Measurements from ENCODE around the gene POMP.

DNA sequence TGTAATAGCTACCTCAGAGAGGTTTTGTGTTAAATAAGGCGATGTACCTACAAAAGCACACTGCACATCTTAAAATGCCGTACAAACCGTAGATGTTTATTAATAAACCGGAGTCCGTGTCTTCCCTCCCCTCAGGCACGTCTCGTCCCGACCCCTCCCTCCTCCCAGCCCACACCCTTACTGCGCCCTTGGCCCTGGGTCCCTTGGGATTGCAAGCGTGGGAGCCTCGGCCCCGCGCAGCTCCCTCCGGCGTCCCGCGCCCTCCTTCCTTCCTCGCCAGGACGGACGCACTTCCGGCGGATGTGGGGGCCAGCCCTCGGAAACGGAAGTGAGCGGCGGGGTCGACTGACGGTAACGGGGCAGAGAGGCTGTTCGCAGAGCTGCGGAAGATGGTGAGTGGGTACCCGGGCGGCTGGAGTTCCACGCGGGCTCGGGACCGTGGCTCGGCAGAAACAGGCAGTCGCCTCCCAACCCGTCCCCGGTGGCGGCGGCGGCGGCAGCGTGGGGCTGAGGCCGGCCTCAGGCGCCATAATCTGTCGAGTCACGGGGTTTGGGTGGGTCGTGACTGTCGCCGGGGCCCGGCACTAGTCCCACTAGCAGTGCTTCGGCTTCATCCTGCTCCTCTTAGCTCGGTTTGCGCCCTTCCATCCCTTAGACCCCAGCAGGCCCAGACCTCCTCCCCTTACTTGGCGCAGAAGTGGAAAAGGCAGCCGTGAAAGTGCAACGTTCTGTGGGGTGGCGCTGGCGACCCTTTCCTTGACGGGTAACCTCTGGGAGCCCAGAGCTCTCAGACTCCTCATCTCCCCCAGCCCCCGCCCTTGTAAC, at the start of gene POMP:
- TF ChIP-seq, protein P1, sequence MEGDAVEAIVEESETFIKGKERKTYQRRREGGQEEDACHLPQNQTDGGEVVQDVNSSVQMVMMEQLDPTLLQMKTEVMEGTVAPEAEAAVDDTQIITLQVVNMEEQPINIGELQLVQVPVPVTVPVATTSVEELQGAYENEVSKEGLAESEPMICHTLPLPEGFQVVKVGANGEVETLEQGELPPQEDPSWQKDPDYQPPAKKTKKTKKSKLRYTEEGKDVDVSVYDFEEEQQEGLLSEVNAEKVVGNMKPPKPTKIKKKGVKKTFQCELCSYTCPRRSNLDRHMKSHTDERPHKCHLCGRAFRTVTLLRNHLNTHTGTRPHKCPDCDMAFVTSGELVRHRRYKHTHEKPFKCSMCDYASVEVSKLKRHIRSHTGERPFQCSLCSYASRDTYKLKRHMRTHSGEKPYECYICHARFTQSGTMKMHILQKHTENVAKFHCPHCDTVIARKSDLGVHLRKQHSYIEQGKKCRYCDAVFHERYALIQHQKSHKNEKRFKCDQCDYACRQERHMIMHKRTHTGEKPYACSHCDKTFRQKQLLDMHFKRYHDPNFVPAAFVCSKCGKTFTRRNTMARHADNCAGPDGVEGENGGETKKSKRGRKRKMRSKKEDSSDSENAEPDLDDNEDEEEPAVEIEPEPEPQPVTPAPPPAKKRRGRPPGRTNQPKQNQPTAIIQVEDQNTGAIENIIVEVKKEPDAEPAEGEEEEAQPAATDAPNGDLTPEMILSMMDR (IDR thresholded peaks at IDR 0.05): no peak
- TF ChIP-seq ZFX (IDR thresholded peaks at IDR 0.05; ENCODE audit: borderline replicate concordance): no peak

Measured in 22Rv1 (cell line).